Measurements from ENCODE around the gene FGF16. TPM values are rescaled to one million over a fixed set of nuclear protein-coding genes. Genes with fewer than 3 reads are reported as not detected.

FGF16 gene
- total RNA-seq, 5 donors from 2014 or later (not counting 1 experiment from before 2014, with no cell fraction given), result not detected

- no peaks in the 10 kb centered on the region for H3K36me3 ChIP-seq (ENCODE audit: control insufficient read depth in 2 of 2, extremely low read depth in 1 of 2, insufficient read depth in 1 of 2, low read length in 1 of 2)
- DNase-seq (no peak), ATAC-seq (replicated peaks in 1 of 4) (no peak)
- H3K9me3 ChIP-seq, result no peaks in the 10 kb centered on the region
- ChIA-PET POLR2A (interaction anchor here in 1 of 2 donors (0.6 kb wide), 1 partner anchor 1293 kb away, joined by 7 read pairs; no protein-coding TSS in a partner anchor), CTCF (no interaction called here)
- H3K27ac Mint-ChIP-seq, result no peak overlapping the region
- H3K27me3 ChIP-seq (replicated peaks in 1 of 2; ENCODE audit: control insufficient read depth in 2 of 2, extremely low read depth in 1 of 2, insufficient read depth in 2 of 2, low read length in 1 of 2), result no peaks in the 10 kb centered on the region
- no peaks in the 10 kb centered on the region for H3K36me3 Mint-ChIP-seq
- H3K9me3 Mint-ChIP-seq, result no peaks in the 10 kb centered on the region
- no peak overlapping the region for H3K4me3 ChIP-seq (ENCODE audit: control insufficient read depth in 1 of 2, extremely low read depth in 1 of 2, low read length in 1 of 2)
- H3K4me3 Mint-ChIP-seq, result no peak overlapping the region
- no CpG with 5 or more reads among the region's 1 CpG for WGBS (ENCODE audit: insufficient coverage)
- no peak overlapping the region for H3K27ac ChIP-seq (ENCODE audit: low read length)
- no peaks in the 10 kb centered on the region for H3K4me1 Mint-ChIP-seq
- H3K27me3 Mint-ChIP-seq, result peaks cover 2 to 15% of the 10 kb centered on the region in 2 donors
- H3K4me1 ChIP-seq (ENCODE audit: control insufficient read depth in 1 of 2, extremely low read depth in 1 of 2, insufficient read depth in 2 of 2, low read length in 2 of 2), result no peaks in the 10 kb centered on the region
Measured at GRCh38 chrX:77433001-77433400, 14.2 kb upstream of the FGF16 start.

GRCh38 chrX:77434962-77435361 is 12.2 kb upstream of the FGF16 start:
- POLR2A ChIA-PET, result no interaction called here

GRCh38 chrX:77436271-77436670 is 10.9 kb upstream of the FGF16 start:
- no peaks in the 10 kb centered on the region for H3K9me3 ChIP-seq
- ChIA-PET CTCF (no interaction called here), POLR2A (no interaction called here)
- H3K27ac ChIP-seq (ENCODE audit: low read length), result no peak overlapping the region
- H3K4me3 ChIP-seq (ENCODE audit: control insufficient read depth in 1 of 2, extremely low read depth in 1 of 2, low read length in 1 of 2), result no peak overlapping the region
- Mint-ChIP-seq H3K27me3 (peaks cover 6 to 11% of the 10 kb centered on the region in 2 donors), H3K36me3 (no peaks in the 10 kb centered on the region), H3K4me3 (no peak overlapping the region), H3K4me1 (no peaks in the 10 kb centered on the region), H3K27ac (no peak overlapping the region), H3K9me3 (no peaks in the 10 kb centered on the region)
- H3K4me1 ChIP-seq (ENCODE audit: control insufficient read depth in 1 of 2, extremely low read depth in 1 of 2, insufficient read depth in 2 of 2, low read length in 2 of 2), result no peaks in the 10 kb centered on the region
- ATAC-seq (replicated peaks in 1 of 4), result no peak
- DNase-seq, result no peak
- H3K36me3 ChIP-seq (ENCODE audit: control insufficient read depth in 2 of 2, extremely low read depth in 1 of 2, insufficient read depth in 1 of 2, low read length in 1 of 2), result no peaks in the 10 kb centered on the region
- H3K27me3 ChIP-seq (replicated peaks in 1 of 2; ENCODE audit: control insufficient read depth in 2 of 2, extremely low read depth in 1 of 2, insufficient read depth in 2 of 2, low read length in 1 of 2), result no peaks in the 10 kb centered on the region

More at GRCh38 chrX:77434962-77435361, 12.2 kb upstream of the FGF16 start:
- no peaks in the 10 kb centered on the region for H3K36me3 ChIP-seq (ENCODE audit: control insufficient read depth in 2 of 2, extremely low read depth in 1 of 2, insufficient read depth in 1 of 2, low read length in 1 of 2)
- Mint-ChIP-seq H3K9me3 (no peaks in the 10 kb centered on the region), H3K4me3 (no peak overlapping the region), H3K27ac (no peak overlapping the region), H3K36me3 (no peaks in the 10 kb centered on the region), H3K27me3 (peaks cover 4 to 8% of the 10 kb centered on the region in 2 donors), H3K4me1 (no peaks in the 10 kb centered on the region)
- H3K27ac ChIP-seq (ENCODE audit: low read length), result no peak overlapping the region
- DNase-seq (no peak), ATAC-seq (replicated peaks in 1 of 4) (no peak)
- no peaks in the 10 kb centered on the region for H3K27me3 ChIP-seq (replicated peaks in 1 of 2; ENCODE audit: control insufficient read depth in 2 of 2, extremely low read depth in 1 of 2, insufficient read depth in 2 of 2, low read length in 1 of 2)
- CTCF ChIA-PET, result no interaction called here
- no peaks in the 10 kb centered on the region for H3K4me1 ChIP-seq (ENCODE audit: control insufficient read depth in 1 of 2, extremely low read depth in 1 of 2, insufficient read depth in 2 of 2, low read length in 2 of 2)
- no peak overlapping the region for H3K4me3 ChIP-seq (ENCODE audit: control insufficient read depth in 1 of 2, extremely low read depth in 1 of 2, low read length in 1 of 2)
- no CpG with 5 or more reads among the region's 3 CpGs for WGBS (ENCODE audit: insufficient coverage)
- no peaks in the 10 kb centered on the region for H3K9me3 ChIP-seq

GRCh38 chrX:77436682-77437081 is 10.5 kb upstream of the FGF16 start:
- Mint-ChIP-seq H3K27me3 (peaks cover 6 to 11% of the 10 kb centered on the region in 2 donors), H3K9me3 (no peaks in the 10 kb centered on the region), H3K36me3 (no peaks in the 10 kb centered on the region), H3K4me1 (no peaks in the 10 kb centered on the region), H3K27ac (no peak overlapping the region), H3K4me3 (no peak overlapping the region)
- no peaks in the 10 kb centered on the region for H3K4me1 ChIP-seq (ENCODE audit: control insufficient read depth in 1 of 2, extremely low read depth in 1 of 2, insufficient read depth in 2 of 2, low read length in 2 of 2)
- no CpG with 5 or more reads among the region's 1 CpG for WGBS (ENCODE audit: insufficient coverage)
- POLR2A ChIA-PET, result no interaction called here
- no peak overlapping the region for H3K4me3 ChIP-seq (ENCODE audit: control insufficient read depth in 1 of 2, extremely low read depth in 1 of 2, low read length in 1 of 2)
- DNase-seq (no peak), ATAC-seq (replicated peaks in 1 of 4) (no peak)
- H3K36me3 ChIP-seq (ENCODE audit: control insufficient read depth in 2 of 2, extremely low read depth in 1 of 2, insufficient read depth in 1 of 2, low read length in 1 of 2), result no peaks in the 10 kb centered on the region
- no peaks in the 10 kb centered on the region for H3K9me3 ChIP-seq
- no peak overlapping the region for H3K27ac ChIP-seq (ENCODE audit: low read length)
- CTCF ChIA-PET, result interaction anchor here in 1 of 2 donors (0.6 kb wide), 1 partner anchor 572 kb away, joined by 3 read pairs; no protein-coding TSS in a partner anchor
- no peaks in the 10 kb centered on the region for H3K27me3 ChIP-seq (replicated peaks in 1 of 2; ENCODE audit: control insufficient read depth in 2 of 2, extremely low read depth in 1 of 2, insufficient read depth in 2 of 2, low read length in 1 of 2)

GRCh38 chrX:77440330-77440729 is 6.9 kb upstream of the FGF16 start:
- no peak for DNase-seq
- Histone ChIP-seq H3K27ac (ENCODE audit: low read length) (no peak overlapping the region), H3K4me1 (ENCODE audit: control insufficient read depth in 1 of 2, extremely low read depth in 1 of 2, insufficient read depth in 2 of 2, low read length in 2 of 2) (no peaks in the 10 kb centered on the region), H3K4me3 (ENCODE audit: control insufficient read depth in 1 of 2, extremely low read depth in 1 of 2, low read length in 1 of 2) (no peak overlapping the region), H3K36me3 (ENCODE audit: control insufficient read depth in 2 of 2, extremely low read depth in 1 of 2, insufficient read depth in 1 of 2, low read length in 1 of 2) (no peaks in the 10 kb centered on the region), H3K9me3 (no peaks in the 10 kb centered on the region), H3K27me3 (replicated peaks in 1 of 2; ENCODE audit: control insufficient read depth in 2 of 2, extremely low read depth in 1 of 2, insufficient read depth in 2 of 2, low read length in 1 of 2) (no peaks in the 10 kb centered on the region)
- Mint-ChIP-seq H3K36me3 (no peaks in the 10 kb centered on the region), H3K9me3 (no peaks in the 10 kb centered on the region), H3K27me3 (peaks cover 22 to 32% of the 10 kb centered on the region in 2 donors), H3K4me1 (no peaks in the 10 kb centered on the region), H3K4me3 (no peak overlapping the region), H3K27ac (no peak overlapping the region)
- no peak for ATAC-seq (replicated peaks in 1 of 4)
- CTCF ChIA-PET, result no interaction called here
- no CpG with 5 or more reads among the region's 4 CpGs for WGBS (ENCODE audit: insufficient coverage)
- POLR2A ChIA-PET, result no interaction called here

- Mint-ChIP-seq H3K36me3 (no peaks in the 10 kb centered on the region), H3K27ac (no peak overlapping the region), H3K9me3 (no peaks in the 10 kb centered on the region), H3K4me1 (peaks cover 4 to 5% (median 4%) of the 10 kb centered on the region in 3 donors), H3K27me3 (peaks cover 26 to 34% of the 10 kb centered on the region in 2 donors), H3K4me3 (no peak overlapping the region)
- H3K27me3 ChIP-seq (replicated peaks in 1 of 2; ENCODE audit: control insufficient read depth in 2 of 2, extremely low read depth in 1 of 2, insufficient read depth in 2 of 2, low read length in 1 of 2), result peaks cover 0 to 4% of the 10 kb centered on the region in 2 experiments
- H3K27ac ChIP-seq (ENCODE audit: low read length), result no peak overlapping the region
- ChIA-PET POLR2A (no interaction called here), CTCF (no interaction called here)
- peaks cover 0 to 3% of the 10 kb centered on the region in 2 experiments for H3K4me1 ChIP-seq (ENCODE audit: control insufficient read depth in 1 of 2, extremely low read depth in 1 of 2, insufficient read depth in 2 of 2, low read length in 2 of 2)
- H3K4me3 ChIP-seq (ENCODE audit: control insufficient read depth in 1 of 2, extremely low read depth in 1 of 2, low read length in 1 of 2), result no peak overlapping the region
- H3K9me3 ChIP-seq, result no peaks in the 10 kb centered on the region
- WGBS (ENCODE audit: insufficient coverage), result no CpG with 5 or more reads among the region's 1 CpG
- DNase-seq, result no peak
- no peak for ATAC-seq (replicated peaks in 1 of 4)
- H3K36me3 ChIP-seq (ENCODE audit: control insufficient read depth in 2 of 2, extremely low read depth in 1 of 2, insufficient read depth in 1 of 2, low read length in 1 of 2), result no peaks in the 10 kb centered on the region
Measured at GRCh38 chrX:77441033-77441432, 6.2 kb upstream of the FGF16 start.

- peaks cover 0 to 8% of the 10 kb centered on the region in 2 experiments for H3K4me1 ChIP-seq (ENCODE audit: control insufficient read depth in 1 of 2, extremely low read depth in 1 of 2, insufficient read depth in 2 of 2, low read length in 2 of 2)
- peaks cover 5 to 9% (median 7%) of the 10 kb centered on the region in 3 donors for H3K4me1 Mint-ChIP-seq
- CTCF ChIA-PET, result no interaction called here
- no peaks in the 10 kb centered on the region for H3K36me3 Mint-ChIP-seq
- H3K4me3 Mint-ChIP-seq, result no peak overlapping the region
- DNase-seq (no peak), ATAC-seq (replicated peaks in 1 of 4) (no peak)
- H3K36me3 ChIP-seq (ENCODE audit: control insufficient read depth in 2 of 2, extremely low read depth in 1 of 2, insufficient read depth in 1 of 2, low read length in 1 of 2), result no peaks in the 10 kb centered on the region
- H3K27me3 Mint-ChIP-seq, result peaks cover 28 to 37% of the 10 kb centered on the region in 2 donors
- no peak overlapping the region for H3K4me3 ChIP-seq (ENCODE audit: control insufficient read depth in 1 of 2, extremely low read depth in 1 of 2, low read length in 1 of 2)
- H3K27me3 ChIP-seq (replicated peaks in 1 of 2; ENCODE audit: control insufficient read depth in 2 of 2, extremely low read depth in 1 of 2, insufficient read depth in 2 of 2, low read length in 1 of 2), result peaks cover 0 to 9% of the 10 kb centered on the region in 2 experiments
- no peak overlapping the region for H3K27ac Mint-ChIP-seq
- H3K27ac ChIP-seq (ENCODE audit: low read length), result no peak overlapping the region
- POLR2A ChIA-PET, result no interaction called here
- H3K9me3 ChIP-seq, result no peaks in the 10 kb centered on the region
- H3K9me3 Mint-ChIP-seq, result no peaks in the 10 kb centered on the region
Measured at GRCh38 chrX:77441479-77441878, 5.7 kb upstream of the FGF16 start.
